ENCODE measurements around the gene FERMT1.

FERMT1 gene

DNA sequence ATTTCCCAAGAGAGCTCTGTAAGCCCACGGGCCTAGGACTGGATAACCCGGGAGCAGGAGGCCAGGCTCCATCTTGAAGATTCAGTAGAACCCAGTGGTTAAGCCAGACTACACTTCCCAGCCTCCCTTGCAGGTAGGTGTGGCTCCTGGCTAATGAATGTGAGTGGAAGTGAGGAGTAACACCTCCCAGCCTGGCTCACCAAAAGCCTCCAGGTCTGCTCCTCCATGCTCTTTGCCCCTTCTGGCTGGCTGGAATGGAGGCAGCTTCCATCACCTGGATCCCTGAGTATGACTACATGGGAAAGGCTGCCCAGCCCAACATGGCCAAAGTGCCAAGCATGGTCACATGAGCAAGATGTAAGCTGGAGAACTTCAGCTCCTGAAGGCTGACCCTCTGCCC, 78.7 kb downstream of the FERMT1 start:
- TF ChIP-seq, protein P1, sequence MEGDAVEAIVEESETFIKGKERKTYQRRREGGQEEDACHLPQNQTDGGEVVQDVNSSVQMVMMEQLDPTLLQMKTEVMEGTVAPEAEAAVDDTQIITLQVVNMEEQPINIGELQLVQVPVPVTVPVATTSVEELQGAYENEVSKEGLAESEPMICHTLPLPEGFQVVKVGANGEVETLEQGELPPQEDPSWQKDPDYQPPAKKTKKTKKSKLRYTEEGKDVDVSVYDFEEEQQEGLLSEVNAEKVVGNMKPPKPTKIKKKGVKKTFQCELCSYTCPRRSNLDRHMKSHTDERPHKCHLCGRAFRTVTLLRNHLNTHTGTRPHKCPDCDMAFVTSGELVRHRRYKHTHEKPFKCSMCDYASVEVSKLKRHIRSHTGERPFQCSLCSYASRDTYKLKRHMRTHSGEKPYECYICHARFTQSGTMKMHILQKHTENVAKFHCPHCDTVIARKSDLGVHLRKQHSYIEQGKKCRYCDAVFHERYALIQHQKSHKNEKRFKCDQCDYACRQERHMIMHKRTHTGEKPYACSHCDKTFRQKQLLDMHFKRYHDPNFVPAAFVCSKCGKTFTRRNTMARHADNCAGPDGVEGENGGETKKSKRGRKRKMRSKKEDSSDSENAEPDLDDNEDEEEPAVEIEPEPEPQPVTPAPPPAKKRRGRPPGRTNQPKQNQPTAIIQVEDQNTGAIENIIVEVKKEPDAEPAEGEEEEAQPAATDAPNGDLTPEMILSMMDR (IDR thresholded peaks at IDR 0.05; ENCODE audit: insufficient read depth, low read depth, low read length, missing control alignments) = no peak
- DNase-seq (ENCODE audit: low read depth) = no peak
- no peak overlapping the region for H3K4me3 ChIP-seq (ENCODE audit: low read depth, low read length)

DNA sequence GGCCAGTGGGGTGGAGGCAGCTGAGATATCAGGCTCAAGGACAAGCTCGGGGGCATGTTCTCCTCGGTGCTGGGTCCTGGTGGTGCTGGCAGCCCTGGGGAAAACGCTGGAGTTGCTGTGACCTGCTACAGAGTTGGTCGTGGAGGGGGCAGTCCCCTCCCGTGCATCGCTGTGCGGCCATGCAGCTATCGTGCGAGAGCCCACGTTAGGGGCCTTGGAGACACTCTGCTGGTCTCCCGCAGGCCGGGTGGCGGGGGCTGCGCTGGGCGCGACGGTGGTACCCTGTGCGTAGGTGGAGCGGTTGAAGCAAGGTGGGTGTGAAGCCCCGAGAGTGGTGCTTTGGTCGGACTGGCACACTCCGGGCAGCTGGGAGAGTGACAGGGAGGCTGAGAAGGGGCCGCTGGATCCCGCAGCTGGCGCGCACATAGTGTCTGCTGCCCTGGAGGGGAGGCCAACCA, 81.0 kb downstream of the FERMT1 start:
- DNase-seq (ENCODE audit: low read depth) = no peak
- TF ChIP-seq, protein P1 (IDR thresholded peaks at IDR 0.05; ENCODE audit: insufficient read depth, low read depth, low read length, missing control alignments) = no peak
- H3K4me3 ChIP-seq (ENCODE audit: low read depth, low read length) = no peak overlapping the region

DNA sequence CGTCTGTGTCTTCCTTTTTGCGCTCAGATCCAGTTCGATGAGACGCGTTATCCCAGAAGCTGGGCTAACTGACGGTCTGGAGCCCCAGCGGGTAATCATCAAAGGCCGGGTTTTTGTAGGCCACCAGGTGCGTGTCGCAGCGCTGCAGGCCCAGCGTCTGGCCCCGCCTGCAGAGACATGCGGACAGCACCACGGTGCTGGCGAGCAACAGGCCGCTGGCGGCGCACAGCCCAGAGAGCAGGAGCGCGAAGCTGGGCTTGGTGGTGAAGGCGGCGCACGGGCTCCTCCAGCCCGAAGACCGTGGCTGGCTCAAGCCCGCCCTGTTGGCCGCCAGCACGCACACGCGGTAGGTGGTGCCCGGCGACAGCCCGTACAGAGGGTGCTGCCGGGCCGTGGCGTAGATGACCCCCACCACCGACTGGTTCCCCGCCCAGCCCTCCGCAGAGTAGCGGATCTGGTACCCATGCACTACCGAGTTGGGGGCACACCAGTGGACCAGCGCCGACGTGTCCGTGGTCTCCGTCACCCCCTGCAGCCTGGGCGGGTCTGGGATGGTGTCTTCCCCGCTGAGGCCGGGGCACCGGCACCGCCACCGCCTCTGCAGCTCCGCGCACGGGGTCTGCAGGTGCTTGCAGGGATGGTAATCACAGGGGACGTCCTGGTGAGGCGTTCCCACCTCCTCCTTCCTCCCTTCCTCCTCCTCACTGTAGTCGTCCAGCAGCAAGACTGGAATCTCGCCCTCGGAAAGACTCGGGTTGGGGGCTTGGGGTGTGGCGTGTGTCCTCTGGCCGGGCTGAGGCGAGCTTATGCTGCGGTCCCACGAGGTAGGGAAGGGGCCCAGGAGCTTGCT, 81.6 kb downstream of the FERMT1 start:
- H3K4me3 ChIP-seq (ENCODE audit: low read depth, low read length) = no peak overlapping the region
- TF ChIP-seq, protein P1 (IDR thresholded peaks at IDR 0.05; ENCODE audit: insufficient read depth, low read depth, low read length, missing control alignments) = no peak
- DNase-seq (ENCODE audit: low read depth) = no peak

DNA sequence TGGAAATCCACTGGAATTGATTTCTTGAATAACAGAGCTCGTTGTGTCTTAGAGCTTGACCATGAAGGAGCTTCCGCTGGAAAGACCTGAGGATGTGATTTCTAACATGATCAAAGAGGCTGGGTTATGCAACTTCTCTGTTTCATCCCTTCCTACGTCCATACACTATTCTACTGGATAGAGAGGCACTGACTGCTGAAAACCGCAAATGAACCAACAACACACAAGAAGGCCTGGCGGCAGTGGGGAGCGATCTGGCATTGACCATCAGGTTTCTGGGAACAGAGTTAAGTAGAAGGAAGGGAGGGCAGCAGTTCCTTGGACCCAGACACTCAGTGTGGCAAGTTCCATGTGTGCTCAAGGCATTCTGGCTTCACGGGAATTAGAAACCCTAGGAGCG, 82.3 kb downstream of the FERMT1 start:
- H3K4me3 ChIP-seq (ENCODE audit: low read depth, low read length) = no peak overlapping the region
- TF ChIP-seq, protein P1 (IDR thresholded peaks at IDR 0.05; ENCODE audit: insufficient read depth, low read depth, low read length, missing control alignments) = no peak
- DNase-seq (ENCODE audit: low read depth) = no peak

DNA sequence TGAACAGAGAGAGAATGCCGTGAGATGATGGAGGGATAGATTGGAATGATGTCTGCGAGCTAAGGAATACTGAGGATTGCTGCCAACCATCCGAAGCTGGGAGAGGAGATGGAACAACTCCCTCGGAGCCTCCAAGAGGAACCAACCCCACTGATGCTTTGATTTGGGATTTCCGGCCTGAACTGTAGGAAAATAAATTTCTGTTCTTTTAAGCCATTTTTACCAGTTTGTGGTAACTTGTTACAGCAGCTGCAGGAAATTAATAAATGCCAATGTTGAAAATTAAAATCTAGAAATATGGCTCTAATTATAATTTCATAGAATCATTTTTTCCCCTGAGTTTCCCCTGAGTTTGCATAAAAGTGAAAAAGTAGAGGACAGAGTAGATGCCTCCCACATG, 83.1 kb downstream of the FERMT1 start:
- no peak overlapping the region for H3K4me3 ChIP-seq (ENCODE audit: low read depth, low read length)
- TF ChIP-seq, protein P1 (IDR thresholded peaks at IDR 0.05; ENCODE audit: insufficient read depth, low read depth, low read length, missing control alignments) = no peak
- DNase-seq (ENCODE audit: low read depth) = no peak

DNA sequence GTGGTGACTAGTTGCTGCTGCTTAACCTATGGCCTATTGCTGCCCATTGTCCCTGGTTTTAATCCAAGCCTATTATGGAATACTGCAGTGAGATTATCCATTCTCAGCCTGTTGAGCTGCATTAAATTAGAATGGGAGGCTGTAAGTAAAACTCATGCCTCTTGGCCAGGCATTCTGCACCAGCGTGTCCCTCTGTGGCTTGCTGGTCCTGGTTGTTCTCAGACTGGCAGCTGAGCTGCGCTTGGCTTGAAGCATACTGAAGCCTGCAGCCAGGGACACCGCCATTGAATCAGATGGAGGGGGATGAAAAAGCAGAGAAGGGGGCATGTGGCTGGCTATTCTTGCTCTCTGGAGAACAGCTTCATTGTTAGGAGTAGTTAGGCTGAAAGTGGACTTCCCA, 84.6 kb downstream of the FERMT1 start:
- H3K4me3 ChIP-seq (ENCODE audit: low read depth, low read length) = no peak overlapping the region
- DNase-seq (ENCODE audit: low read depth) = no peak
- TF ChIP-seq, protein P1 (IDR thresholded peaks at IDR 0.05; ENCODE audit: insufficient read depth, low read depth, low read length, missing control alignments) = no peak

DNA sequence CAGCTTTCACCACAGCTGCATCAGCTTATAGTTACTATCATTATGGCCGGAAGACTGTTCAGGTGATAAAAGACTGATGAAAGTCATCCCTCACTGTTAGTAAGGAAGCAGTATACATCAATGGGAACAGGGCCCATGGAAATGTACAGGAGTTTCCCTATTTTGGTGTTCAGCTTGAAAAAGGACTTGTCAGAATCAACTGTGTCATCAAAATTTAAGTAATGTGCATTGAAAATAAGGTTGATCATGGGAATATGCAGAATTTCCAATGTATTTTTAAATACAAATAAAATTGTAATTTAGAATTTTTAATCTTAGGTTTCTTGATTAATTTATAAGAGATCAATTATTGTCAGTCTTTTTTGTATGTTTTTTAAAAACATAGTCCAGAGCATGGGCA, 85.7 kb downstream of the FERMT1 start:
- H3K4me3 ChIP-seq (ENCODE audit: low read depth, low read length) = no peak overlapping the region
- DNase-seq (ENCODE audit: low read depth) = no peak
- TF ChIP-seq, protein P1 (IDR thresholded peaks at IDR 0.05; ENCODE audit: insufficient read depth, low read depth, low read length, missing control alignments) = no peak

Measured in GM12865 (cell line).